ENCODE results near the gene VIPR1.

GRCh38 chr3:42508562-42508961 lies 6.1 kb downstream of the VIPR1 start:
- TF ChIP-seq EP300 (IDR thresholded peaks at IDR 0.05) (no peak), POLR2A (IDR thresholded peaks at IDR 0.05) (no peak), POLR2AphosphoS5 (IDR thresholded peaks at IDR 0.05) (no peak)
- TF ChIP-seq, protein P1, sequence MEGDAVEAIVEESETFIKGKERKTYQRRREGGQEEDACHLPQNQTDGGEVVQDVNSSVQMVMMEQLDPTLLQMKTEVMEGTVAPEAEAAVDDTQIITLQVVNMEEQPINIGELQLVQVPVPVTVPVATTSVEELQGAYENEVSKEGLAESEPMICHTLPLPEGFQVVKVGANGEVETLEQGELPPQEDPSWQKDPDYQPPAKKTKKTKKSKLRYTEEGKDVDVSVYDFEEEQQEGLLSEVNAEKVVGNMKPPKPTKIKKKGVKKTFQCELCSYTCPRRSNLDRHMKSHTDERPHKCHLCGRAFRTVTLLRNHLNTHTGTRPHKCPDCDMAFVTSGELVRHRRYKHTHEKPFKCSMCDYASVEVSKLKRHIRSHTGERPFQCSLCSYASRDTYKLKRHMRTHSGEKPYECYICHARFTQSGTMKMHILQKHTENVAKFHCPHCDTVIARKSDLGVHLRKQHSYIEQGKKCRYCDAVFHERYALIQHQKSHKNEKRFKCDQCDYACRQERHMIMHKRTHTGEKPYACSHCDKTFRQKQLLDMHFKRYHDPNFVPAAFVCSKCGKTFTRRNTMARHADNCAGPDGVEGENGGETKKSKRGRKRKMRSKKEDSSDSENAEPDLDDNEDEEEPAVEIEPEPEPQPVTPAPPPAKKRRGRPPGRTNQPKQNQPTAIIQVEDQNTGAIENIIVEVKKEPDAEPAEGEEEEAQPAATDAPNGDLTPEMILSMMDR (IDR thresholded peaks at IDR 0.05) = no peak
